GM18951 (cell line): ENCODE measurements around the gene C1orf232.

ENCODE experiments used
- POLR2A ChIP-seq: IDR thresholded peaks from 4 replicates; pipeline ENCODE4 v1.6.1; 2011; ENCODE audit warnings: mild to moderate bottlenecking; ENCODE audit not compliant: insufficient read length, insufficient read depth; ENCODE audit errors: extremely low read depth
- in situ Hi-C: fragments of 300-500 bp; cut with MboI; formaldehyde crosslinking; loops from one replicate; pipeline ENCODE4 v1.12.0; 2022; ENCODE audit warnings: low sequenced_read_pairs, mixed read lengths, inconsistent platforms; ENCODE audit not compliant: unreplicated experiment

C1orf232 gene

DNA sequence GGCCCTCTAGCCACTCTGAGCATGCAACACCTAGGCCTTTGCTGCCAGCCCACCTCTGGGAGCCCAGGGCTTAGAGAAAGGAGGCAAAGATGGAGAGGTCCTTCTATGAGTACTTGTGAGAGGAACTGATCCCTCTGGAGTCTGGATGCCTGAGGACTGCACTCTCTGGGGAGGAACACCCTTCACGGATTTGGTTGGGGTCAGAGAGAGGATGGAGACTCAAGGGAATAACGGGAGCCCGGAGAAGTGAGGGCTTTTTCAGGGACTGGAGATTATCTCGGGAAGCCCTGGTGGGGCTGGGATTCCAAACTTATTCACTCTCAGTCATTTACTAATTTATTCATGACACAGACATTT is 413 bp upstream of the C1orf232 start:
- in situ Hi-C loops, result no loop called here
- TF ChIP-seq POLR2A, result no peak

DNA sequence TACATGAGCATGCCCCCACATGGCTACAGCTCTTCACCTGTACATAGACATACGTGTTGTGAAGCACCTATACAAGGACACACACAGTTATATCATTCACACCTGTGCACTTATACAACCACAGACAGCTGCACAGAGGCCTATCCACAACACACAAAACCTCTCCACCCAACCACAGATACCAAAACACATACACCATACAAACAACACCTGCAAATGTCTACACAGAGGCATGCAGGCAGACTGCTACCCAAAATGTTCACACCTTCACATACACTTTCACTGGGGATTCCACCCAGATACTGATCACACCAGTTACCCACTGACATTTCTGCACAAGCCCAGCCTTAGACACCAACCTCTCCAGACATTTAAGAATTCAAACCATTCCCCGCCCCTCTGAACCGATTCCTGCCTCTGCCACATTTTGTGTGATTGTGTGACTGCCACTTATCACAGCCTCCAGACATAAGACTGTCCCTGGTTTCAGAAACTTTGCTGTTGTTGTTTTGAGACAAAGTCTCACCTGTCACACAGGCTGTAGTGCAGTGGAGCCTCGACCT is 2.0 kb downstream of the C1orf232 start:
- TF ChIP-seq POLR2A, result no peak
- in situ Hi-C loops, result no loop called here

DNA sequence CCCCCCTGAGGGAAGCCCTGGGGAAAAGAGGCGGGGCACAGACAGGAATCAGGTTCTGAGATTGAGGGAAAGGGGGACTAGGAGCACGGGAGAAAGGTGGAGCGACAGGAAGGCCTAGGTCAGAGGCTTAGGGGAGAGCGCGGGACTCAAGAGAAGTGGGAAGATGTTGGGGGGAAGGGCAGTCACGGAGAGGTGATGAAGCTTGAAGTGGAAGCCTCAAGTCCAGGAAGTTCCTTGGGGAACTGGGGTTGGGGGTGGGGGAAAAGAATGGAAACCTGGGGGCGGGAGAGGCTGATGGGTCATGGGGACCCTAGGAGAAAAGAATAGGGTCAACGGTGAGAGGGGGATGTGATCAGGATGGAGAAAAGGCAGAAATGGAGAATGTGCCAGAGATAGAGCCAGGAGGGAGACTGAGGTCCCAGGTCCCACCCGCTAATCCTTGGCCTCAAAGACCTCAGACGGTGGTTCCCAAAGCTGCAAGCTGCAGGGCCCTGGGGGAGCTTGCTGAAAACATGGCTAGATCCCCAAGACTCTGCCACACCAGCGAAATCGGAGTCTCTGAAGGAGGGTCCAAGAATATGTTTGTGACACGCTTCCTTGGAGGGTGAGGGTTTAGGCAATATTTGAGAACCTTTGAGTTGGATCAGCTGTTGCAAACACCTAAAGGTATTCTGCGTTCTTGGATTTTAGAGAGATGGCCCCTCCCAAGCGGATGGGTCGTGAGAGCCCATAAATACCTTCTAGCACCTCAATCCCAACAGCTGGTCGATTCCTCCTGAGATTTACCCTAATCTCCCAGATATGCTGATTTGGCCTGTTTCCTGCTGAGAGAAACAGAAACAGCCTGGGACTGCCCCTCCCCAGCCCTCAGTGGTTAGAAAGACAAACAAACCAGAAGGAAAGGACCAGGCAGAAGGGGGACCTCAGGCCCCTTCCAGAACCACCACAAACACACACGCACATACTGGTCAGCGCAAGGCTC is 3.6 kb downstream of the C1orf232 start:
- in situ Hi-C loops, result no loop called here
- no peak for TF ChIP-seq POLR2A

DNA sequence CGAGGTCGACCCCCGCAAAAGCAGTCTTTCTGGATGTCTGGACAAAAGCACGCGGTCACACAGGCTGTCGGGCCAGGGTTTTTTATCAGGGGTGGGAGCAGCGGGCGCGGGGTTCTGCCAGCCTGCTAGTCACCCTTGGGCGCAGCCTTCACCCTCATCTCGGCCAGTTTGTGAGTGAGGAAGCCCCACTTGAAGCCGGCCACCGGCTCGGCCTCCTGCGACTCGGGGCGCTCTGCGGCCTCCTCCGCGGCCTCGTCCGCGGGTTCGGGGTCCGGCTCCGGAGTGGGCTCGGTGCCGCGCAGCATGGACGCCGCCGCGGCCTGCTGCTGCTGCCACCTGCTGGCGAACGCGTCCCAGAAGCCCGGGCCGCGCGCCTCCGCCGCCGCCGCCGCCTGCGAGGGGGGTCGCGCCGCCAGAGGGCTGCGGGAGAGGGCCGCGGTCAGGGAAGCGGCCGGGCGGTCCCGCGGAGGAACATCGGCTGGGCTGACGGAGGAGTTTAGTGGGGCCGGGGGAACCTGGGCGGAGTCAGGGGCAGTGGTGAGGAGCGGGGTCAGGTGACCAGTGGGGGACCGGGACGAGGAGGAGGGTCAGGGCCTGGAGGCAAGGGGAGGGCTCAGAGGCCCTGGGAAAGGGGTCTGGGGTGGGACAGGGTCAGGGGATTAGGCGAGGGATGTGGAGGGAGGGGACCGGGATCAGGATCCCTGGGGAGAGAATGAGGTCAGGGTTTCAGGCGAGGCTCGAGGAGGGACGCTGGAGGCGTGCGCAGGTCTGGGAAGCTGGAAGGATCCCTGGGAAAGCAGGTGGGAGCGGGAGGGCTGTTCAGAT is 4.5 kb downstream of the C1orf232 start:
- no peak for TF ChIP-seq POLR2A
- in situ Hi-C loops, result no loop called here

DNA sequence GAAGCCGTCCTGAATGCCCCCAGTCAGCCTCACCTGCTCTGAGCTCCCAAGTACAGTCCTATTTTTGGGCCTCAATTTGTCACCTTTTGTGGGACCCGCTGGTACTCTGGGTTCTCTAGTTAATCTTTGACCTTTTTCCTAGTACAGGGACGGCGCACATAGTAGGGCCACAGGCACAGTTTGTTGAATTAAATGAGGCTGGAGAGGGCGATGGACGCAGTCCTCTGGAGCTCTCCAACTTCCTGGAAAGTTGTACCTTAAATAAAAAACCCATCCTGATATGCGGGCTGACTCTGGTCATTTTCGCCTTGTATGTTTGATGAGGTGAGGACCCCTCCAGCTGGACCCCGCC is 5.1 kb downstream of the C1orf232 start:
- in situ Hi-C loops, result no loop called here
- TF ChIP-seq POLR2A, result no peak

DNA sequence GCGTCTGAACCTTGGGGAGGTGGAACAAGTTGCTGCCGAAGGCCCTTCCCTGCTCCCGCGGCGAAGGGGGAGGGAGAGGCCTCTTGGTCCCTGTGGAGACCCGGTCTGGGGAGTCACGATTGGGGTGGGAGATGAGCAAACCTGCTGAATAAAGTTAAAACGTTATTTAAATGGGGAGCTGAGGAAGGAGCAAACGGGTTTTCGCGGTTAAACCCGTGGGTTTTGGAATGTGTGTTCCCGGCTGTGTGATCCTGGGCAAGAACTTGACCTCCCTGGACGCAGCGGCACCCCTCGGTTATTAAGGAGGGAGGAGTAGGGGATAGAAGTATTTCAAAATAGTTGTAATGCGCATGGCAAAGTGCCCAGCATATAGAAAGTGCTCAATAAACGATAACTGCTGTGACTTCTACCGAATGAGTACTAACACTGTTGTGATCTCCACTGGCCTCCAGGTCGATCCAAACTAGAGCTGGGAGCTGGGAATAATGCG is 6.5 kb downstream of the C1orf232 start:
- in situ Hi-C loops, result no loop called here
- TF ChIP-seq POLR2A, result no peak

DNA sequence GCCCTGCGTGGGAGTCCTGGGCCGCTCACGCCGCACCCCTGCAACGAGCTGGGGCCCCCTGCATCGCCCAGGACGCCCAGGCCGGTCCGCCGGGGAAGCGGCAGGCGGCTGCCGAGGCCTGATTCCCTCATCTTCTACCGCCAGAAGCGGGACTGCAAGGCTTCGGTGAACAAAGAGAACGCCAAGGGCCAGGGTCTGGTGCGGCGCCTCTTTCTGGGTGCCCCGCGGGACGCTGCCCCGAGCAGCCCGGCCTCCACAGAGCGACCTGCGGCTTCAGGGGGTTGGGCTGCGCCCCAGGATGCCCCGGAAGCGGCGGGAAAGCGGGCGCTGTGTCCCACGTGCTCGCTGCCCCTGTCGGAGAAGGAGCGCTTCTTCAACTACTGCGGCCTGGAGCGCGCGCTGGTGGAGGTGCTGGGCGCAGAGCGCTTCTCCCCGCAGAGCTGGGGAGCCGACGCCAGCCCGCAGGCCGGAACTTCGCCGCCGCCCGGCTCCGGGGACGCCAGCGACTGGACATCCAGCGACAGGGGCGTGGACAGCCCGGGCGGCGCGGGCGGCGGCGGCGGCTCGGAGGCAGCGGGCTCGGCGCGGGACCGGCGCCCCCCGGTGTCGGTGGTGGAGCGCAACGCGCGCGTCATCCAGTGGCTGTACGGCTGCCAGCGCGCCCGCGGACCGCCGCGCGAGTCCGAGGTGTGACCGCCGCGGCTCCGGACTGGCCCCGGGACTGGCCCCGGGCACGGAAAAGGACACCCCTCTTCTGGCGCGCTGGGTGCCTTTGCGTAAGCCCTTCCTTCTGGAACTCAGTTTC is 7.1 kb downstream of the C1orf232 start:
- TF ChIP-seq POLR2A, result no peak
- in situ Hi-C loops, result no loop called here

DNA sequence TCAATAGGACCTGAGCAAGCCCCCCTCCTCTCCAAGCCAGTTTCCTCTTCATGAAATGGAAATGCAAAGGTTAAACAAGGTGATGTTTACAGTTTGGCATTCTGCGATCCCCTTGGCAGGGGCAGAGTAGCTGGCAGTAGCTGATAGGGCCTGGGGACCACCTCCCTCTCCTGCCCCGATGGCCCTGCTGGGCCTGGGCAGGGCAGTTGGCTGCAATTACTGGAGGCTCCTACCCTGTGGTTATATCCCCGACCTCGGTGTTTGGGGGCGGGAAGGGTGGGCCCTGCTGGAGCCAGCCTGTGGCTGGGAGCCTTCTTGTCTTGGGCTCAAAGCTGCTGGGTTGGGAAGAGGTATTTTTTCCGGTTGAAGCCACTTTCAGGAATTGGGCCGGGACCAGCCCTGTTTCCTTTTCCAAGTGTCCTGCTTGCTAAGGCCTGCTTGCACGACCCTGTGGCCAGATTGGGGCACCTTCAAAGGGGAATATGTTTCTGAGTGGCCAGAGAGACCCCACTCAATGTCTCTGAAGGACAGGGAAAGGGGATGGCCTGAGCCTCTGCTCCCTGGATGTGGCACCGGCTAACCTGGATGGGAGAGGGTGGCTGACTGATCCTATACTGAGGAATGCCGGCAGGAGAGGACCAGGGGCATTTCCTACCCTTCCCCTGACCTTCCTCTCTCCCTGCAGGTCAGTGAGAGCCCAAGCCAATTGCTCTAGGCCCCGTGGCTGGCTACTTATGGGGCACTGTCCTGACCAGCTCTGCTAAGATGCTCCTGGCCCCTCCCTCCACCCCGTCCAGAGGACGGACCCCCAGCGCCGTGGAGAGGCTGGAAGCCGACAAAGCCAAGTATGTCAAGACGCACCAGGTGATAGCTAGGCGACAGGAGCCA is 8.0 kb downstream of the C1orf232 start:
- TF ChIP-seq POLR2A, result no peak
- in situ Hi-C loops, result no loop called here

DNA sequence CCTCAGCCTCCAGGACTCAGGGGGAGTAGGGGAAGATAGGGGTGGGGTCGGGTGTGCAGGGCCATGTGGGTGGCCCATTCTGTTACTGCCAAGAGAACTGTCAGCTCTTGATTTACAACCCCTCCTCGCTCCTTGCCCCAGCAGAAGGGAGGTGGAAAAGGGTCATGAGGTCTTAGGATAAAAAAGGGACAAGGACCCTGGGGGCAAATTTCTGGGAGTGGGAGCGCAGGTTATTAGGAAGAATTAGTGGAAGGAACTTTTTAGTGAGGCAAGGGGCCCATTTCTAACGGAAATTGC is 9.1 kb downstream of the C1orf232 start:
- in situ Hi-C loops, result no loop called here
- TF ChIP-seq POLR2A, result no peak

DNA sequence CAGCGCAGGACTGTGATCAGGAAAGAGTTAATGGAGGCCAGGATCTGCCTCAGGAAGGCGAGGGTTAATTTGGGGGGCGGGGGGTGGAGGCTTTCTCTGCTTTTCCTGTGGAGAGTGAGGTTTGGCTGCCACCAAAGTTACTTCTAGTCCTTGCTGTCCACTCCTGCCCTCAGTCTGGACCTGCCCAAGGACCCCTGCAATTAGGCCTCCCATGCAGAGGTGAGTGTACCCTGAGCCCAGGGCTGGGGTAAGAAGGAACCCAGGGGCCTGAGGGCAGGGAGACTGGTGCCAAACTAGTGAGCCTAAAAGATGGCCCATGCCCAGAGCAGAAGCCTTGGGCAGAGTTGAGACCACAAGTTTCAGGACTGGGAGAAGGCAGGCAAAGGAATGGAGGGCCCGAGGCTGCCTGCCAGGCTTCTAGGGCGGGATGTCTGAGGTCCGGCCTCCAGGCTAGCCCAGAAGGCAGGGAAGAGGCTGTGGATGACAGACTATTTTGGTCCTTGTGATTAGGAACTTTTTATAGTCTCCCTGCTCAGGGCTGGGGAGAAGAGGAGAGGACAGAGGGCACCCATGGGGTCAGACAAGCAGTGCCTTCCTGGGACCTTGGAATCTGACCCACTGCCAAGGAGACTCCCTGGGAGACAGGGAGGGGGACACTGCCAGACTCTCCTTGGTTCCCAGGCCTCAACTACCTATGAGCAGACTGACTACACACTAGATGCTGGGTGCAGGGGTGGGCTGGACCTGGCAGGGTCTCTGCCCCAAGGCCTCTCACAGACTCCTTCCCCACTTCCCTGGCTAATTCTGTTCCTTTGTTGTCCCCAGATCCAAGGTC is 9.6 kb downstream of the C1orf232 start, which contains the start of gene FAM110D:
FAM110D (plus strand) TSS at position 172 of the 835 bp plus-strand sequence. CDS start 2,213 bp downstream, outside the sequence.
- no peak for TF ChIP-seq POLR2A
- in situ Hi-C loops, result no loop called here

DNA sequence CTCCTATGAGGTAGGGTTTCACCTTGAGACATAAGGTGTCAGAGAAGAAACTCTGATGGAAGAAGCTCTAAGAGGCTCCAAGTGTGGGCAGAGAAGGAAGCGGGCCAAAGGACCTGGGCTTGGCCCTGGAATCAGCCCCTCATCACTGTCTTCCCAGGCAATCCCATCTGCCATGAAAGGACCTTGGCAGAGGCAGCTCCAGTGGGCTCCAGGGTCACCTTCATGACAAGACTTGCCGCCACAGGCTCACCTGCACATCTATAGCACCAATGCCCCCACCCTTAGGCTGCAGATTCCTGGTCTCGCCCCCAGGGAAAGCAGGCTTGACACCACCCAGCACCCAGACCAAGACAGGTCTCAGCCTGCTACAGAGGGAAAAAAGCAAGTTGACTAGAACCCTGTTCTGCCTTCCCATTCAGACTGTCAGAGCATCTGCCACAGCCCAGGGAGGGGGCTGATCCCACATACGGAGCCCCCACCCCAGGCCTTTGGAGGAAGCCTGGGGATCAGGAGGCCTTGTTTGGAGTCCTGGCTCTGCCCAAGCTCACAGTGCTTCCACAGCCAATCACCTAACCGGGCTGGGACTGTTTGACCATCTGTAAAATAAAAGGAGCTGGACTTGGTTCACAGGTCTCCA is 10.4 kb downstream of the C1orf232 start:
- in situ Hi-C loops, result no loop called here
- no peak for TF ChIP-seq POLR2A
